Upper lobe of left lung (tissue), 4 donors: ENCODE results near the gene FBLN5.

Experiments
- EP300 ChIP-seq, 4 donors: sonication (generic); formaldehyde crosslinking; IDR thresholded peaks; one replicate each; pipeline ENCODE4 v1.5.1; 2017; ENCODE audit warnings: antibody characterized with exemption in 4 of 4, control low read depth in 2 of 4
- POLR2A ChIP-seq, 4 donors: fragments of 450-650 bp; IDR thresholded peaks; one replicate each; pipeline ENCODE4 v1.5.1; 2016 to 2017; ENCODE audit warnings: antibody characterized with exemption in 4 of 4, mild to moderate bottlenecking in 2 of 4
- POLR2AphosphoS5 ChIP-seq, 2 donors: sonication (generic); formaldehyde crosslinking; IDR thresholded peaks; one replicate each; pipeline ENCODE4 v1.5.1; 2017; ENCODE audit warnings: antibody characterized with exemption in 2 of 2
- TF ChIP-seq, protein P1 (sequence below), 6 experiments: fragments of 450-650 bp in 4 of 6; fragments of 200-600 bp in 2 of 6; sonication (generic) in 2 of 6; IDR thresholded peaks; one replicate each; pipeline ENCODE4 v1.5.1; 2016 to 2019; ENCODE audit warnings: antibody characterized with exemption in 6 of 6

DNA sequence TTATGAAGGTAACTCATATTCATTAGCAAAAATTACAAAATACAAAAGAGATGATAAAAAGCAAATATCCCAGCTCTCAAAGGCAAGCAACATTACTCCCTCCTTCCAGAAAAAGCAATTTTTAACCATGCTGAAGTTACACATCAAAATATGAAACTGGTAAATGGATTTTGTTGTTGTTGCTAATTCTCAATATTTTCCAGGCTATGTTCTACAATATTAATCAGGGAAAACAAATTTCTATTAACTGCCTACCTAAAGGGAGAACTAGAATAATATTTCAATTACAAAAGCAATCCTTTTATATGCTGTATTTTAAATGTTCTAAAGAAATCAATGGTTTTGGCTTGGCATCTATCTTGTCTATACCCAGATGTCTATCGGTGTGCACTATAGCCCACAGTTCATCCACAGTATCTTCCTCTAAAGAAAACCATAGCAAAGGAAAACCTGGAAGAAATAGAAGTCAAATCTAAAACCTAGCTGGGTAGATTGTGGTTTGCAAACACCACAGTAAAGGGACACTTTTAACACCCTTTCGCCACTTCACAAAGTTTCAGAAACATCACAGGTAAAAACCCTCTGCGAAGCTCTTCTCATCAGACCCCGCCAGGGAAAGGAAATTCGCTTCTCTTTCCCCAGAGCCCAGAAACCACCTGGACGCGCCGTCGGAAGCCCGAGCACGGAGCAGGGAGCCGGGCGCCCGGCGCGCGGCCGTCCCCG lies 112.1 kb downstream of the FBLN5 start:
- TF ChIP-seq, protein P1, sequence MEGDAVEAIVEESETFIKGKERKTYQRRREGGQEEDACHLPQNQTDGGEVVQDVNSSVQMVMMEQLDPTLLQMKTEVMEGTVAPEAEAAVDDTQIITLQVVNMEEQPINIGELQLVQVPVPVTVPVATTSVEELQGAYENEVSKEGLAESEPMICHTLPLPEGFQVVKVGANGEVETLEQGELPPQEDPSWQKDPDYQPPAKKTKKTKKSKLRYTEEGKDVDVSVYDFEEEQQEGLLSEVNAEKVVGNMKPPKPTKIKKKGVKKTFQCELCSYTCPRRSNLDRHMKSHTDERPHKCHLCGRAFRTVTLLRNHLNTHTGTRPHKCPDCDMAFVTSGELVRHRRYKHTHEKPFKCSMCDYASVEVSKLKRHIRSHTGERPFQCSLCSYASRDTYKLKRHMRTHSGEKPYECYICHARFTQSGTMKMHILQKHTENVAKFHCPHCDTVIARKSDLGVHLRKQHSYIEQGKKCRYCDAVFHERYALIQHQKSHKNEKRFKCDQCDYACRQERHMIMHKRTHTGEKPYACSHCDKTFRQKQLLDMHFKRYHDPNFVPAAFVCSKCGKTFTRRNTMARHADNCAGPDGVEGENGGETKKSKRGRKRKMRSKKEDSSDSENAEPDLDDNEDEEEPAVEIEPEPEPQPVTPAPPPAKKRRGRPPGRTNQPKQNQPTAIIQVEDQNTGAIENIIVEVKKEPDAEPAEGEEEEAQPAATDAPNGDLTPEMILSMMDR (IDR thresholded peaks at IDR 0.05): no peak
- no peak for TF ChIP-seq POLR2AphosphoS5 (IDR thresholded peaks at IDR 0.05)
- no peak for TF ChIP-seq POLR2A (IDR thresholded peaks at IDR 0.05)
- no peak for TF ChIP-seq EP300 (IDR thresholded peaks at IDR 0.05)
